NCI-H1694 (cell line): ENCODE data around the gene DNMT3B.
"Not testable (repeated sequence)": the region's sequence is repeated elsewhere in the genome, so short reads cannot be mapped to it uniquely, and the experiment has no call there.

Source experiments
- DNase-seq: peaks from one replicate; lab custom pipeline; 2025; lab: John Stamatoyannopoulos, UW

DNMT3B gene

GRCh38 chr20:32763202-32764004 lies 1.2 kb downstream of the DNMT3B start:
- no peak for DNase-seq

GRCh38 chr20:32764005-32764960 lies 2.1 kb downstream of the DNMT3B start:
- DNase-seq = no peak

- DNase-seq = not testable (repeated sequence)
These were observed 3.2 kb downstream of the DNMT3B start for GRCh38 chr20:32765230-32765875.

GRCh38 chr20:32767418-32768198 lies 5.4 kb downstream of the DNMT3B start:
- DNase-seq = no peak

GRCh38 chr20:32772046-32772445 lies 9.9 kb downstream of the DNMT3B start:
- no peak for DNase-seq

GRCh38 chr20:32773223-32773622 lies 11.0 kb downstream of the DNMT3B start:
- no peak for DNase-seq

- no peak for DNase-seq
These were observed 11.7 kb downstream of the DNMT3B start for GRCh38 chr20:32773855-32774254.

GRCh38 chr20:32775336-32775991 lies 13.3 kb downstream of the DNMT3B start:
- no peak for DNase-seq

- no peak for DNase-seq
These were observed 15.2 kb downstream of the DNMT3B start for GRCh38 chr20:32777177-32777956.

- no peak for DNase-seq
These were observed 17.5 kb downstream of the DNMT3B start for GRCh38 chr20:32779500-32780211.

GRCh38 chr20:32780278-32780677 lies 18.1 kb downstream of the DNMT3B start:
- DNase-seq = no peak

- DNase-seq = no peak
These were observed 18.8 kb downstream of the DNMT3B start for GRCh38 chr20:32780749-32781655.

GRCh38 chr20:32784369-32785080 lies 22.3 kb downstream of the DNMT3B start:
- no peak for DNase-seq

GRCh38 chr20:32786059-32786760 lies 24.0 kb downstream of the DNMT3B start:
- no peak for DNase-seq

GRCh38 chr20:32787168-32787567 lies 25.0 kb downstream of the DNMT3B start:
- no peak for DNase-seq

- peak; percentile 50 for DNase-seq
These were observed 27.9 kb downstream of the DNMT3B start for GRCh38 chr20:32789896-32790750.
